ENCODE data around the gene SPATA17. TPM values are rescaled to one million over a fixed set of nuclear protein-coding genes. Genes with fewer than 3 reads are reported as not detected.

The SPATA17 gene
- total and polyA plus RNA-seq, 10 of the 15 experiments (the other 5 are each of a cell fraction or from before 2014, with no cell fraction given), result 0.08 to 0.27 (median 0.11) TPM; not detected in 6

DNA sequence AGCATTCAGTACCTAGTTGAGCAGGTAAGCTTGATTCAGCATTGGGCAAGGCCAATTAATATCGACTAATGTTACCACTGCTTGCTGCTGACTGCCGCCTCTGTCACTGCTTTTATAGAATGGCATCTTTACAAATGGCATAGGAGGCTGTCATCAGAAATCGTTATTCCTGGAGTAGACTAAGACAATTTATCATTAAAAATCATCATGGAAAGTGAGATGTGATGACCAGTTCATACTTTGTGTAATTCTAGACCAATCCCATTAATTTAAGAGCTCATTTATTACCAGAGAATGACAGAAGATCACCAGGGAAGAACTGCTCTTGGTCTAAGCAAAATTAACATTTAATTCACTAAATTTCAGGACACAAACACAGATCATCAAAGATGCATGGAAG lies 254.0 kb downstream of the SPATA17 start (continued):
- TF ChIP-seq, protein P1, sequence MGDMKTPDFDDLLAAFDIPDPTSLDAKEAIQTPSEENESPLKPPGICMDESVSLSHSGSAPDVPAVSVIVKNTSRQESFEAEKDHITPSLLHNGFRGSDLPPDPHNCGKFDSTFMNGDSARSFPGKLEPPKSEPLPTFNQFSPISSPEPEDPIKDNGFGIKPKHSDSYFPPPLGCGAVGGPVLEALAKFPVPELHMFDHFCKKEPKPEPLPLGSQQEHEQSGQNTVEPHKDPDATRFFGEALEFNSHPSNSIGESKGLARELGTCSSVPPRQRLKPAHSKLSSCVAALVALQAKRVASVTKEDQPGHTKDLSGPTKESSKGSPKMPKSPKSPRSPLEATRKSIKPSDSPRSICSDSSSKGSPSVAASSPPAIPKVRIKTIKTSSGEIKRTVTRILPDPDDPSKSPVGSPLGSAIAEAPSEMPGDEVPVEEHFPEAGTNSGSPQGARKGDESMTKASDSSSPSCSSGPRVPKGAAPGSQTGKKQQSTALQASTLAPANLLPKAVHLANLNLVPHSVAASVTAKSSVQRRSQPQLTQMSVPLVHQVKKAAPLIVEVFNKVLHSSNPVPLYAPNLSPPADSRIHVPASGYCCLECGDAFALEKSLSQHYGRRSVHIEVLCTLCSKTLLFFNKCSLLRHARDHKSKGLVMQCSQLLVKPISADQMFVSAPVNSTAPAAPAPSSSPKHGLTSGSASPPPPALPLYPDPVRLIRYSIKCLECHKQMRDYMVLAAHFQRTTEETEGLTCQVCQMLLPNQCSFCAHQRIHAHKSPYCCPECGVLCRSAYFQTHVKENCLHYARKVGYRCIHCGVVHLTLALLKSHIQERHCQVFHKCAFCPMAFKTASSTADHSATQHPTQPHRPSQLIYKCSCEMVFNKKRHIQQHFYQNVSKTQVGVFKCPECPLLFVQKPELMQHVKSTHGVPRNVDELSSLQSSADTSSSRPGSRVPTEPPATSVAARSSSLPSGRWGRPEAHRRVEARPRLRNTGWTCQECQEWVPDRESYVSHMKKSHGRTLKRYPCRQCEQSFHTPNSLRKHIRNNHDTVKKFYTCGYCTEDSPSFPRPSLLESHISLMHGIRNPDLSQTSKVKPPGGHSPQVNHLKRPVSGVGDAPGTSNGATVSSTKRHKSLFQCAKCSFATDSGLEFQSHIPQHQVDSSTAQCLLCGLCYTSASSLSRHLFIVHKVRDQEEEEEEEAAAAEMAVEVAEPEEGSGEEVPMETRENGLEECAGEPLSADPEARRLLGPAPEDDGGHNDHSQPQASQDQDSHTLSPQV (IDR thresholded peaks at IDR 0.05), result no peak
- TF ChIP-seq TCF12 (IDR thresholded peaks at IDR 0.05; ENCODE audit: low read depth, low read length), result no peak

DNA sequence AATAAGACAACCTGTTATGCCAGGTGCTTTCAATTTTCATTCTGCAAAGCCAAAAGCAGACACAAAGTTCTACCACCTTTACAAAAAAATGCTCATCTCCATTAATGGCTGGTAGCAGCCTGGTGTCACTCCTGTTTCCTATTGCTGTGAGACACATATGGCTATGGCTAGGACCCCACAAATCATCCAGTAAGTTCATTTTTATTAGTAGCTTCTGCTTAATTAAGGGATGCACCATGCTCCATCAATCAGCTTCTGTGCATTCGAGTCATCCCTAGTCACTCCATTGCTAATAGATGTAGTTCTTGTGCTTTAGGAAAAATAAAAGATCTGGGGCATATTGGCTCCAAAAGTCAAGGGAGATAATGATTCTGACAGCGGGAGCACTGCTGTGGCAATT lies 257.2 kb downstream of the SPATA17 start:
- ATAC-seq (no peak), DNase-seq (ENCODE audit: low read depth, low spot score) (no peak), FAIRE-seq (no peak)
- H3K4me1 ChIP-seq (ENCODE audit: control insufficient read depth, insufficient read depth, low read length), result no peaks in the 10 kb centered on the region
- ChIA-PET POLR2A (no interaction called here), SMC1A (ENCODE audit: uncharacterized antibody, unreplicated experiment) (no interaction called here), RAD21 (ENCODE audit: unreplicated experiment) (no interaction called here), CTCF (no interaction called here)
- H3K9ac ChIP-seq (ENCODE audit: control insufficient read depth, insufficient read depth, low read length), result no peak overlapping the region
- intact Hi-C loops (cut with micrococcal nuclease; ENCODE audit: unreplicated experiment), result no loop called here
- H3K27ac ChIP-seq (ENCODE audit: control insufficient read depth, insufficient read depth), result no peak overlapping the region
- no peak overlapping the region for H3K4me3 ChIP-seq
- in situ Hi-C loops (cut with MboI), result no loop called here
- BruUV-seq (replicated peaks), result no TSS peak
- no peaks in the 10 kb centered on the region for H3K27me3 ChIP-seq (replicated peaks in 1 of 2; ENCODE audit: control insufficient read depth in 2 of 2, insufficient read depth in 2 of 2, low read length in 1 of 2)
- WGBS (ENCODE audit: insufficient coverage, insufficient replicate concordance, low lambda C conversion rate, missing lambda C conversion rate), result 0% methylated on average over 2 of the region's 2 CpGs
- H3K4me2 ChIP-seq (ENCODE audit: control insufficient read depth, insufficient read depth), result no peak overlapping the region
- H3K9me3 ChIP-seq (replicated peaks; ENCODE audit: control insufficient read depth, insufficient read depth, low read length), result no peaks in the 10 kb centered on the region
- H3K36me3 ChIP-seq (ENCODE audit: control insufficient read depth in 2 of 2, insufficient read depth in 2 of 2, low read length in 1 of 2), result no peaks in the 10 kb centered on the region
- no peak overlapping the region for H2AFZ ChIP-seq (ENCODE audit: control insufficient read depth, low read depth, low read length)
- no peaks in the 10 kb centered on the region for H4K20me1 ChIP-seq (ENCODE audit: control insufficient read depth, insufficient read depth)
- no peaks in the 10 kb centered on the region for H3K79me2 ChIP-seq (ENCODE audit: control insufficient read depth, insufficient read depth, low read length)
- TF ChIP-seq CHD4 (IDR thresholded peaks at IDR 0.05) (no peak), ZNF24 (IDR thresholded peaks at IDR 0.05) (no peak), SMARCA5 (IDR thresholded peaks at IDR 0.05) (no peak), SMAD5 (IDR thresholded peaks at IDR 0.05; ENCODE audit: low read depth) (no peak), SMAD1 (IDR thresholded peaks at IDR 0.05; ENCODE audit: low read depth, partially characterized antibody) (no peak), RAD51 (IDR thresholded peaks at IDR 0.05) (no peak), POLR2A (IDR thresholded peaks at IDR 0.05; ENCODE audit: low read depth, low read length) (no peak), ASH2L (IDR thresholded peaks at IDR 0.05; ENCODE audit: borderline replicate concordance, low read depth) (no peak), EP300 (IDR thresholded peaks at IDR 0.05; ENCODE audit: borderline replicate concordance in 1 of 2, control insufficient read depth in 1 of 2, low read depth in 2 of 2, low read length in 2 of 2) (no peak), CHD2 (IDR thresholded peaks at IDR 0.05; ENCODE audit: borderline replicate concordance, low read depth, low read length) (no peak), RFX5 (IDR thresholded peaks at IDR 0.05; ENCODE audit: low read depth, low read length) (no peak), IKZF1 (conservative IDR thresholded peaks at IDR 0.05) (no peak), GABPA (IDR thresholded peaks at IDR 0.05; ENCODE audit: low read depth) (no peak), TCF12 (IDR thresholded peaks at IDR 0.05; ENCODE audit: low read depth, low read length) (no peak)
- TF ChIP-seq, protein P2, sequence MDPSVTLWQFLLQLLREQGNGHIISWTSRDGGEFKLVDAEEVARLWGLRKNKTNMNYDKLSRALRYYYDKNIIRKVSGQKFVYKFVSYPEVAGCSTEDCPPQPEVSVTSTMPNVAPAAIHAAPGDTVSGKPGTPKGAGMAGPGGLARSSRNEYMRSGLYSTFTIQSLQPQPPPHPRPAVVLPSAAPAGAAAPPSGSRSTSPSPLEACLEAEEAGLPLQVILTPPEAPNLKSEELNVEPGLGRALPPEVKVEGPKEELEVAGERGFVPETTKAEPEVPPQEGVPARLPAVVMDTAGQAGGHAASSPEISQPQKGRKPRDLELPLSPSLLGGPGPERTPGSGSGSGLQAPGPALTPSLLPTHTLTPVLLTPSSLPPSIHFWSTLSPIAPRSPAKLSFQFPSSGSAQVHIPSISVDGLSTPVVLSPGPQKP (IDR thresholded peaks at IDR 0.05; ENCODE audit: low read depth, low read length), result no peak
- TF ChIP-seq, protein P1 (IDR thresholded peaks at IDR 0.05), result no peak

All from GM12878 (cell line).